Measurements from ENCODE around the gene SZT2.

The SZT2 gene

GRCh38 chr1:43432171-43432860 lies 42.6 kb downstream of the SZT2 start:
- Histone ChIP-seq H3K9ac (ENCODE audit: low read depth in 1 of 2, low read length in 2 of 2) (no peak overlapping the region), H3K27ac (ENCODE audit: low read depth, low read length) (no peak overlapping the region), H3K27me3 (ENCODE audit: control insufficient read depth in 1 of 2, insufficient read depth in 2 of 2, low read length in 2 of 2) (no peaks in the 10 kb centered on the region), H3K36me3 (ENCODE audit: control insufficient read depth in 1 of 2, insufficient read depth in 2 of 2, low read length in 2 of 2) (peaks cover 74 to 98% of the 10 kb centered on the region in 2 donors), H3K9me3 (ENCODE audit: control insufficient read depth in 1 of 2, low read length in 2 of 2) (no peaks in the 10 kb centered on the region), H3K4me3 (ENCODE audit: low read depth in 1 of 2, low read length in 2 of 2) (no peak overlapping the region), H3K4me1 (ENCODE audit: control insufficient read depth in 1 of 2, insufficient read depth in 2 of 2, low read length in 2 of 2) (peaks cover 0 to 17% of the 10 kb centered on the region in 2 donors)

- H3K4me1 ChIP-seq (ENCODE audit: control insufficient read depth in 1 of 2, insufficient read depth in 2 of 2, low read length in 2 of 2) = peaks cover 0 to 13% of the 10 kb centered on the region in 2 donors
- H3K9ac ChIP-seq (ENCODE audit: low read depth in 1 of 2, low read length in 2 of 2) = no peak overlapping the region
- H3K27ac ChIP-seq (ENCODE audit: low read depth, low read length) = no peak overlapping the region
- H3K4me3 ChIP-seq (ENCODE audit: low read depth in 1 of 2, low read length in 2 of 2) = no peak overlapping the region
- no peaks in the 10 kb centered on the region for H3K27me3 ChIP-seq (ENCODE audit: control insufficient read depth in 1 of 2, insufficient read depth in 2 of 2, low read length in 2 of 2)
- no peaks in the 10 kb centered on the region for H3K9me3 ChIP-seq (ENCODE audit: control insufficient read depth in 1 of 2, low read length in 2 of 2)
- peaks cover 74 to 98% of the 10 kb centered on the region in 2 donors for H3K36me3 ChIP-seq (ENCODE audit: control insufficient read depth in 1 of 2, insufficient read depth in 2 of 2, low read length in 2 of 2)
Observed at GRCh38 chr1:43432907-43433306, 43.2 kb downstream of the SZT2 start.

GRCh38 chr1:43434256-43434655 lies 44.6 kb downstream of the SZT2 start:
- H3K36me3 ChIP-seq (ENCODE audit: control insufficient read depth in 1 of 2, insufficient read depth in 2 of 2, low read length in 2 of 2) = peaks cover 76 to 98% of the 10 kb centered on the region in 2 donors

DNA sequence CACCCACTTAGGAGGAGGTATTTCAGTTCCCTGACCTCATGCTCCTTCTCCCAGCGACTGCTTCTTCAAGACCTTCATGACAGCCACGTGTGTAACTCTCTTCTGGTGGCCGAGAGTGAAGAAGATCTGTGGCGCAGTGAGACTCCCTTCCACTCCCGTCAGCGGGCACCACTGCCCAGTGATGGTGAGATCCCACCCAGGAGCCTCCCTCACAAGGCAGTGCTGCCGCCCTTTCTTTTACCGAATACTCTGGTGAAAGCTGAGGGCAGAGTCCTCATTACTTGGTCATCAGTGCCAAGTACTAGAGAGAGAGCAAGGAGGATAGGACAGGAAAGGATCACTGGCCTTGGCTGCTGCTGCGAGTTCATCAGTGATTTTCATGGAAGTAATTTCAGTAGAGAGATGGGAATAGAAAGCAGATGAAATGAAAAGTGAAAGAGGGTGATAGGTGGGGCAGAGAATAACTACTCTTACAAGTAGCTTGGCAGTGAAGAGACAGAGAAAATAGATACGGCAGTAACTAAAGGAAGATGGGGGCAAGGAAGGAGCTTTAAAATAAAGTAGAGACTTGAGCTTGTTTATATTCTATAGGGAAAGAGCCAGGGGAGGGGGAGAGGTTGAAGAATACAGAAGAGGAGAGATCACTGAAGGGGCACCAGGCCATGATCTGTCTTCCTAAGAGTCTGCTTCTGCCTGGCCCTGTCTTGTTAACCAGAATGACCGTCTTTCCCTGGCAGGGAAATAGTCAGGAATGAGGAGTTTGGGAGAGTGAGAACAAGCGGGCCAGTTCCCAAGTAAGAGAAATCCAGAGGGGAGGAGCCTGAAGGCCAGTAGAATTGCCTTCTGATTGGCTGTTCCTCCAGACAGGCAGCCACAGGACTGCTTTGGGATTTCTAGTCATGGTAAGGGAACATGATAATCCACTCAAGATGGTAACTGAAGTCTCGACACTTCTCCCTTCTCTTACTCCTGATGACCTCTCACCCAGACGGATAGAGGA lies 45.7 kb downstream of the SZT2 start:
- Histone ChIP-seq H3K4me1 (ENCODE audit: control insufficient read depth in 1 of 2, insufficient read depth in 2 of 2, low read length in 2 of 2) (peaks cover 0 to 13% of the 10 kb centered on the region in 2 donors), H3K27me3 (ENCODE audit: control insufficient read depth in 1 of 2, insufficient read depth in 2 of 2, low read length in 2 of 2) (no peaks in the 10 kb centered on the region), H3K27ac (ENCODE audit: low read depth, low read length) (no peak overlapping the region), H3K36me3 (ENCODE audit: control insufficient read depth in 1 of 2, insufficient read depth in 2 of 2, low read length in 2 of 2) (peaks cover 73 to 98% of the 10 kb centered on the region in 2 donors), H3K9me3 (ENCODE audit: control insufficient read depth in 1 of 2, low read length in 2 of 2) (no peaks in the 10 kb centered on the region), H3K9ac (ENCODE audit: low read depth in 1 of 2, low read length in 2 of 2) (no peak overlapping the region), H3K4me3 (ENCODE audit: low read depth in 1 of 2, low read length in 2 of 2) (no peak overlapping the region)

More at GRCh38 chr1:43434256-43434655, 44.6 kb downstream of the SZT2 start:
- Histone ChIP-seq H3K9me3 (ENCODE audit: control insufficient read depth in 1 of 2, low read length in 2 of 2) (no peaks in the 10 kb centered on the region), H3K27me3 (ENCODE audit: control insufficient read depth in 1 of 2, insufficient read depth in 2 of 2, low read length in 2 of 2) (no peaks in the 10 kb centered on the region), H3K27ac (ENCODE audit: low read depth, low read length) (no peak overlapping the region), H3K4me1 (ENCODE audit: control insufficient read depth in 1 of 2, insufficient read depth in 2 of 2, low read length in 2 of 2) (peaks cover 0 to 13% of the 10 kb centered on the region in 2 donors), H3K4me3 (ENCODE audit: low read depth in 1 of 2, low read length in 2 of 2) (no peak overlapping the region), H3K9ac (ENCODE audit: low read depth in 1 of 2, low read length in 2 of 2) (no peak overlapping the region)

GRCh38 chr1:43436371-43436770 lies 46.7 kb downstream of the SZT2 start:
- Histone ChIP-seq H3K9me3 (ENCODE audit: control insufficient read depth in 1 of 2, low read length in 2 of 2) (no peaks in the 10 kb centered on the region), H3K9ac (ENCODE audit: low read depth in 1 of 2, low read length in 2 of 2) (no peak overlapping the region), H3K27me3 (ENCODE audit: control insufficient read depth in 1 of 2, insufficient read depth in 2 of 2, low read length in 2 of 2) (no peaks in the 10 kb centered on the region), H3K27ac (ENCODE audit: low read depth, low read length) (no peak overlapping the region), H3K36me3 (ENCODE audit: control insufficient read depth in 1 of 2, insufficient read depth in 2 of 2, low read length in 2 of 2) (peaks cover 71 to 98% of the 10 kb centered on the region in 2 donors), H3K4me3 (ENCODE audit: low read depth in 1 of 2, low read length in 2 of 2) (no peak overlapping the region), H3K4me1 (ENCODE audit: control insufficient read depth in 1 of 2, insufficient read depth in 2 of 2, low read length in 2 of 2) (peaks cover 0 to 13% of the 10 kb centered on the region in 2 donors)

DNA sequence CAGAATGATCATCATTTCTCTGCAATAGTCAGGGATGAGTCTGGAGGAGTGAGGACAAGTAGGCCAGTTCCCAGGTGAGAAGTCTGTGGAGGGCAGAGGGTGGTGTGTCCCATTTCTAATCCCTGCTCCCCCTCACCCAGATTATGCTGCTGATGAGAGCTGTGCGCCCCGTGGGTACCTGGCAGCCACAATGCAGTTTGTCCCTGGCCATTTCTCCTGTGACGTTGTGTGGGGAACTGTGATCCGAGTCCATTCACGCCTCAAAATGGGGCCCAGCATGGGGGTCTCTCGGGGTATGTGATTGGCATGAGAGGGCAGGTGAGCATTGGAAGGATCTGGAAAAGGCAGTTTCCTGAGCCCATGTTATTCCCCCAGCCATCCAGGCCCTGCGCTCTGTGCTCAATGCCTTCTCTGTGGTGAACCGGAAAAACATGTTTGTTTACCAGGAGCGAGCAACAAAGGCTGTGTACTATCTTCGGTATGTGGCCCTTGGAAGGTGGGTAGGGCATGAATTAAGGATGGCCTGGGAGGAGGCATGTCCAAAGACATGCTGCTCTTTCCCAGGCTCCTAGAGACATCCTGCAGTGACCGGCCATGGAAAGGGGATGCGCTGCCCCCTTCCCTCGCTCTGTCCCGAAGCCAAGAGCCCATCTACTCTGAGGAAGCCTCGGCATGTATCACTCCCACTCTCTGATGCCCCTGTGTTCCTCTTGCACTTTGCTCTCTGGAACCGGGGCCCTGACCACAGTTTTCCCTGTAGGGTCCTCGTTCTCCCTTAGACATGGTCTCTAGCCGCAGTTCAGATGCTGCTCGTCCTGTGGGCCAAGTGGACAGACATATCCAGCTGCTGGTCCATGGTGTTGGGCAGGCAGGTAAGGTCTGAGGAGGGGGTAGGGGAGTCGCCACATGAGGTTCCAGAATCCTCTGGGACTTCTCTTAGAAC lies 47.6 kb downstream of the SZT2 start:
- no peak overlapping the region for H3K27ac ChIP-seq (ENCODE audit: low read depth, low read length)
- peaks cover 65 to 95% of the 10 kb centered on the region in 2 donors for H3K36me3 ChIP-seq (ENCODE audit: control insufficient read depth in 1 of 2, insufficient read depth in 2 of 2, low read length in 2 of 2)
- H3K9ac ChIP-seq (ENCODE audit: low read depth in 1 of 2, low read length in 2 of 2) = no peak overlapping the region
- no peaks in the 10 kb centered on the region for H3K27me3 ChIP-seq (ENCODE audit: control insufficient read depth in 1 of 2, insufficient read depth in 2 of 2, low read length in 2 of 2)
- peaks cover 0 to 13% of the 10 kb centered on the region in 2 donors for H3K4me1 ChIP-seq (ENCODE audit: control insufficient read depth in 1 of 2, insufficient read depth in 2 of 2, low read length in 2 of 2)
- H3K9me3 ChIP-seq (ENCODE audit: control insufficient read depth in 1 of 2, low read length in 2 of 2) = no peaks in the 10 kb centered on the region
- H3K4me3 ChIP-seq (ENCODE audit: low read depth in 1 of 2, low read length in 2 of 2) = no peak overlapping the region

- Histone ChIP-seq H3K4me3 (ENCODE audit: low read depth in 1 of 2, low read length in 2 of 2) (no peak overlapping the region), H3K27ac (ENCODE audit: low read depth, low read length) (no peak overlapping the region), H3K9me3 (ENCODE audit: control insufficient read depth in 1 of 2, low read length in 2 of 2) (no peaks in the 10 kb centered on the region), H3K36me3 (ENCODE audit: control insufficient read depth in 1 of 2, insufficient read depth in 2 of 2, low read length in 2 of 2) (peaks cover 65 to 95% of the 10 kb centered on the region in 2 donors), H3K9ac (ENCODE audit: low read depth in 1 of 2, low read length in 2 of 2) (no peak overlapping the region), H3K27me3 (ENCODE audit: control insufficient read depth in 1 of 2, insufficient read depth in 2 of 2, low read length in 2 of 2) (no peaks in the 10 kb centered on the region), H3K4me1 (ENCODE audit: control insufficient read depth in 1 of 2, insufficient read depth in 2 of 2, low read length in 2 of 2) (peaks cover 0 to 13% of the 10 kb centered on the region in 2 donors)
Observed at GRCh38 chr1:43438006-43438405, 48.3 kb downstream of the SZT2 start.

- Histone ChIP-seq H3K4me3 (ENCODE audit: low read depth in 1 of 2, low read length in 2 of 2) (no peak overlapping the region), H3K9ac (ENCODE audit: low read depth in 1 of 2, low read length in 2 of 2) (no peak overlapping the region), H3K4me1 (ENCODE audit: control insufficient read depth in 1 of 2, insufficient read depth in 2 of 2, low read length in 2 of 2) (peaks cover 0 to 13% of the 10 kb centered on the region in 2 donors), H3K27ac (ENCODE audit: low read depth, low read length) (no peak overlapping the region), H3K9me3 (ENCODE audit: control insufficient read depth in 1 of 2, low read length in 2 of 2) (no peaks in the 10 kb centered on the region), H3K36me3 (ENCODE audit: control insufficient read depth in 1 of 2, insufficient read depth in 2 of 2, low read length in 2 of 2) (peaks cover 68 to 95% of the 10 kb centered on the region in 2 donors), H3K27me3 (ENCODE audit: control insufficient read depth in 1 of 2, insufficient read depth in 2 of 2, low read length in 2 of 2) (no peaks in the 10 kb centered on the region)
Observed at GRCh38 chr1:43438576-43438952, 48.9 kb downstream of the SZT2 start.

- Histone ChIP-seq H3K9ac (ENCODE audit: low read depth in 1 of 2, low read length in 2 of 2) (no peak overlapping the region), H3K9me3 (ENCODE audit: control insufficient read depth in 1 of 2, low read length in 2 of 2) (no peaks in the 10 kb centered on the region), H3K27me3 (ENCODE audit: control insufficient read depth in 1 of 2, insufficient read depth in 2 of 2, low read length in 2 of 2) (no peaks in the 10 kb centered on the region), H3K27ac (ENCODE audit: low read depth, low read length) (no peak overlapping the region), H3K4me1 (ENCODE audit: control insufficient read depth in 1 of 2, insufficient read depth in 2 of 2, low read length in 2 of 2) (peaks cover 0 to 13% of the 10 kb centered on the region in 2 donors), H3K4me3 (ENCODE audit: low read depth in 1 of 2, low read length in 2 of 2) (no peak overlapping the region), H3K36me3 (ENCODE audit: control insufficient read depth in 1 of 2, insufficient read depth in 2 of 2, low read length in 2 of 2) (peaks cover 68 to 95% of the 10 kb centered on the region in 2 donors)
Observed at GRCh38 chr1:43438953-43439581, 49.4 kb downstream of the SZT2 start.
